GM23338 (cell line): ENCODE data around the gene NAALADL2.

Source experiments
- POLR2AphosphoS5 ChIP-seq: IDR thresholded peaks from 2 replicates; pipeline ENCODE4 v1.6.1; 2016; ENCODE audit warnings: antibody characterized with exemption, low read depth
- TF ChIP-seq, protein P1 (sequence below), 2 experiments: fragments of 200-600 bp in 1 of 2; sonication (generic) in 1 of 2; conservative IDR thresholded peaks; 2 replicates each; pipeline versions ENCODE4 v1.5.1 to v1.6.1; 2016 to 2017; ENCODE audit warnings: antibody characterized with exemption in 2 of 2, low read depth in 2 of 2, mild to moderate bottlenecking in 2 of 2, moderate library complexity in 1 of 2
- TF ChIP-seq, protein P2 (sequence below): IDR thresholded peaks from one replicate; pipeline ENCODE4 v1.6.1; 2018; ENCODE audit warnings: antibody characterized with exemption; ENCODE audit not compliant: unreplicated experiment

DNA sequence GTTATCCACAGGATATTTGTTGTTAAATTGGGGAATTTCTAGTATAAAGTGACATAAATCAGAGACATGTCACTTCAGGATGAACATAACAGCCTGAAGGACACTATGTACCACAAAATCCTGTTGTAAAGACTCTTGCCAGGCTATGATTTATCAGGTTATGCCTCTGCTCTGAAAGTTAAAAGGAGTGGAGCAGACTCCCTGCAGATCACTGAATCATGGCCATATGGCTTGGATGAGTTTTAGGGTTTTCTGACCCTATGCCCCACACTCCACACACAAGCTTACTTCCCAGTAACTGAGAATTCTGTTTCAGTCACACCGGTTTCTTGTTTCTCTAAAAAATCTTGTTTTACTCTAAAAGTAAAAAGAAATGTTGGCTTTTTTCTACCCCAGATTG, 869.4 kb downstream of the NAALADL2 start:
- TF ChIP-seq, protein P1, sequence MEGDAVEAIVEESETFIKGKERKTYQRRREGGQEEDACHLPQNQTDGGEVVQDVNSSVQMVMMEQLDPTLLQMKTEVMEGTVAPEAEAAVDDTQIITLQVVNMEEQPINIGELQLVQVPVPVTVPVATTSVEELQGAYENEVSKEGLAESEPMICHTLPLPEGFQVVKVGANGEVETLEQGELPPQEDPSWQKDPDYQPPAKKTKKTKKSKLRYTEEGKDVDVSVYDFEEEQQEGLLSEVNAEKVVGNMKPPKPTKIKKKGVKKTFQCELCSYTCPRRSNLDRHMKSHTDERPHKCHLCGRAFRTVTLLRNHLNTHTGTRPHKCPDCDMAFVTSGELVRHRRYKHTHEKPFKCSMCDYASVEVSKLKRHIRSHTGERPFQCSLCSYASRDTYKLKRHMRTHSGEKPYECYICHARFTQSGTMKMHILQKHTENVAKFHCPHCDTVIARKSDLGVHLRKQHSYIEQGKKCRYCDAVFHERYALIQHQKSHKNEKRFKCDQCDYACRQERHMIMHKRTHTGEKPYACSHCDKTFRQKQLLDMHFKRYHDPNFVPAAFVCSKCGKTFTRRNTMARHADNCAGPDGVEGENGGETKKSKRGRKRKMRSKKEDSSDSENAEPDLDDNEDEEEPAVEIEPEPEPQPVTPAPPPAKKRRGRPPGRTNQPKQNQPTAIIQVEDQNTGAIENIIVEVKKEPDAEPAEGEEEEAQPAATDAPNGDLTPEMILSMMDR (conservative IDR thresholded peaks at IDR 0.05; ENCODE audit: low read depth in 2 of 2): no peak
- TF ChIP-seq POLR2AphosphoS5: no peak
- TF ChIP-seq, protein P2, sequence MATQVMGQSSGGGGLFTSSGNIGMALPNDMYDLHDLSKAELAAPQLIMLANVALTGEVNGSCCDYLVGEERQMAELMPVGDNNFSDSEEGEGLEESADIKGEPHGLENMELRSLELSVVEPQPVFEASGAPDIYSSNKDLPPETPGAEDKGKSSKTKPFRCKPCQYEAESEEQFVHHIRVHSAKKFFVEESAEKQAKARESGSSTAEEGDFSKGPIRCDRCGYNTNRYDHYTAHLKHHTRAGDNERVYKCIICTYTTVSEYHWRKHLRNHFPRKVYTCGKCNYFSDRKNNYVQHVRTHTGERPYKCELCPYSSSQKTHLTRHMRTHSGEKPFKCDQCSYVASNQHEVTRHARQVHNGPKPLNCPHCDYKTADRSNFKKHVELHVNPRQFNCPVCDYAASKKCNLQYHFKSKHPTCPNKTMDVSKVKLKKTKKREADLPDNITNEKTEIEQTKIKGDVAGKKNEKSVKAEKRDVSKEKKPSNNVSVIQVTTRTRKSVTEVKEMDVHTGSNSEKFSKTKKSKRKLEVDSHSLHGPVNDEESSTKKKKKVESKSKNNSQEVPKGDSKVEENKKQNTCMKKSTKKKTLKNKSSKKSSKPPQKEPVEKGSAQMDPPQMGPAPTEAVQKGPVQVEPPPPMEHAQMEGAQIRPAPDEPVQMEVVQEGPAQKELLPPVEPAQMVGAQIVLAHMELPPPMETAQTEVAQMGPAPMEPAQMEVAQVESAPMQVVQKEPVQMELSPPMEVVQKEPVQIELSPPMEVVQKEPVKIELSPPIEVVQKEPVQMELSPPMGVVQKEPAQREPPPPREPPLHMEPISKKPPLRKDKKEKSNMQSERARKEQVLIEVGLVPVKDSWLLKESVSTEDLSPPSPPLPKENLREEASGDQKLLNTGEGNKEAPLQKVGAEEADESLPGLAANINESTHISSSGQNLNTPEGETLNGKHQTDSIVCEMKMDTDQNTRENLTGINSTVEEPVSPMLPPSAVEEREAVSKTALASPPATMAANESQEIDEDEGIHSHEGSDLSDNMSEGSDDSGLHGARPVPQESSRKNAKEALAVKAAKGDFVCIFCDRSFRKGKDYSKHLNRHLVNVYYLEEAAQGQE: no peak
